Mesenchymal stem cell (in vitro differentiated cells and primary cell): ENCODE measurements around the gene FBRSL1.

ENCODE experiments used
- DNase-seq: peaks from one replicate; pipeline ENCODE4 v3.0.0-alpha.2; 2013
- H2AFZ ChIP-seq: one replicate; pipeline ENCODE4 v1.6.1; 2013; ENCODE audit warnings: low read depth, mild to moderate bottlenecking, control low read depth, inconsistent platforms, low read length, moderate library complexity
- H2AK5ac ChIP-seq: 2 replicates; pipeline ENCODE4 v1.6.1; 2013; ENCODE audit warnings: low read length, moderate library complexity, mild to moderate bottlenecking, inconsistent platforms; ENCODE audit not compliant: severe bottlenecking
- H2BK120ac ChIP-seq: one replicate; pipeline ENCODE4 v1.6.1; 2013; ENCODE audit warnings: low read depth, mild to moderate bottlenecking, inconsistent platforms, low read length, moderate library complexity
- H2BK12ac ChIP-seq, 2 experiments: one replicate each; pipeline ENCODE4 v1.6.1; 2013; ENCODE audit warnings: inconsistent platforms in 2 of 2, low read length in 2 of 2, mild to moderate bottlenecking in 2 of 2, moderate library complexity in 2 of 2, control low read depth in 1 of 2
- H2BK15ac ChIP-seq: one replicate; pipeline ENCODE4 v1.6.1; 2013; ENCODE audit warnings: mild to moderate bottlenecking, low read depth, inconsistent platforms; ENCODE audit not compliant: poor library complexity, severe bottlenecking
- H2BK5ac ChIP-seq: 2 replicates; pipeline ENCODE4 v1.6.1; 2013; ENCODE audit warnings: low read depth, mild to moderate bottlenecking, low read length, control low read depth, inconsistent platforms; ENCODE audit not compliant: poor library complexity, severe bottlenecking
- H3K14ac ChIP-seq, 2 experiments: one replicate each; pipeline ENCODE4 v1.6.1; 2013; ENCODE audit warnings: inconsistent platforms in 2 of 2, low read length in 2 of 2, control low read depth in 1 of 2, mild to moderate bottlenecking in 1 of 2, moderate library complexity in 1 of 2
- H3K18ac ChIP-seq, 2 experiments: one replicate each; pipeline ENCODE4 v1.6.1; 2013; ENCODE audit warnings: inconsistent platforms in 2 of 2, low read length in 2 of 2, control low read depth in 1 of 2, low read depth in 1 of 2, mild to moderate bottlenecking in 1 of 2
- H3K23ac ChIP-seq, 2 experiments: one replicate each; pipeline ENCODE4 v1.6.1; 2013; ENCODE audit warnings: inconsistent platforms in 2 of 2, low read length in 2 of 2, mild to moderate bottlenecking in 2 of 2, moderate library complexity in 2 of 2, control low read depth in 1 of 2
- H3K27ac ChIP-seq: 2 replicates; pipeline ENCODE4 v1.5.1; 2013; ENCODE audit warnings: mild to moderate bottlenecking, moderate library complexity, low read length, control low read depth, inconsistent platforms; ENCODE audit not compliant: poor library complexity, severe bottlenecking
- H3K27me3 ChIP-seq, 2 experiments: 2 replicates each; pipeline versions ENCODE4 v1.6.1 to v1.7.0; 2013; ENCODE audit warnings: low read length in 2 of 2, mild to moderate bottlenecking in 2 of 2, moderate library complexity in 2 of 2, control low read depth in 1 of 2, inconsistent platforms in 1 of 2; ENCODE audit not compliant: control insufficient read depth in 1 of 2, insufficient read depth in 1 of 2
- H3K36me3 ChIP-seq, 2 experiments: 2 replicates each; pipeline versions ENCODE4 v1.6.1 to v1.7.0; 2013; ENCODE audit warnings: low read length in 2 of 2, control low read depth in 1 of 2, inconsistent platforms in 1 of 2, low read depth in 1 of 2, mild to moderate bottlenecking in 1 of 2; ENCODE audit not compliant: insufficient read depth in 2 of 2, control insufficient read depth in 1 of 2
- H3K4ac ChIP-seq, 2 experiments: one replicate each; pipeline ENCODE4 v1.6.1; 2013; ENCODE audit warnings: inconsistent platforms in 2 of 2, low read length in 2 of 2, mild to moderate bottlenecking in 2 of 2, moderate library complexity in 2 of 2, control low read depth in 1 of 2, low read depth in 1 of 2
- H3K4me1 ChIP-seq: 2 replicates; pipeline ENCODE4 v1.6.1; 2013; ENCODE audit warnings: low read depth, low read length, control low read depth; ENCODE audit not compliant: control insufficient read depth, insufficient read depth
- H3K4me2 ChIP-seq: 2 replicates; pipeline ENCODE4 v1.6.1; 2013; ENCODE audit warnings: low read length, mild to moderate bottlenecking, inconsistent platforms; ENCODE audit not compliant: poor library complexity, severe bottlenecking
- H3K4me3 ChIP-seq, 2 experiments: 2 replicates each; pipeline versions ENCODE4 v1.5.1 to v1.7.0; 2013; ENCODE audit warnings: low read length in 2 of 2, mild to moderate bottlenecking in 2 of 2, control low read depth in 1 of 2, low read depth in 1 of 2; ENCODE audit not compliant: insufficient read depth in 1 of 2
- H3K79me1 ChIP-seq: replicated peaks from 2 replicates; pipeline ENCODE4 v1.6.1; 2013; ENCODE audit warnings: mild to moderate bottlenecking, control low read depth, low read length, inconsistent platforms; ENCODE audit not compliant: poor library complexity, severe bottlenecking
- H3K9ac ChIP-seq: 2 replicates; pipeline ENCODE4 v1.7.0; 2013; ENCODE audit warnings: mild to moderate bottlenecking, low read length, moderate library complexity
- H3K9me3 ChIP-seq: 2 replicates; pipeline ENCODE4 v1.7.0; 2013; ENCODE audit warnings: mild to moderate bottlenecking, low read length; ENCODE audit not compliant: control insufficient read depth
- H4K8ac ChIP-seq: one replicate; pipeline ENCODE4 v1.6.1; 2013; ENCODE audit warnings: inconsistent platforms, mild to moderate bottlenecking, low read length, moderate library complexity
- H4K91ac ChIP-seq: one replicate; pipeline ENCODE4 v1.6.1; 2013; ENCODE audit warnings: mild to moderate bottlenecking, low read length, inconsistent platforms
- WGBS: methylation state at CpG from one replicate; pipeline ENCODE4 v1.1.7; 2013; ENCODE audit warnings: mixed read lengths; 5-methylcytosine and 5-hydroxymethylcytosine counted together

Gene FBRSL1

GRCh38 chr12:132477017-132477702, 12.8 kb upstream of the FBRSL1 start:
- Histone ChIP-seq H3K27me3 (peaks cover 20 to 33% of the 10 kb centered on the region in 2 experiments), H3K14ac (no peak overlapping the region), H3K4me3 (no peak overlapping the region), H3K23ac (no peak overlapping the region), H2BK15ac (no peak overlapping the region), H2AK5ac (no peak overlapping the region), H3K36me3 (no peaks in the 10 kb centered on the region), H2AFZ (no peak overlapping the region), H2BK12ac (no peak overlapping the region), H2BK120ac (no peak overlapping the region), H4K91ac (no peak overlapping the region), H2BK5ac (no peak overlapping the region), H3K4me2 (no peak overlapping the region), H3K27ac (no peak overlapping the region), H3K79me1 (no peaks in the 10 kb centered on the region), H3K4ac (no peak overlapping the region), H3K18ac (no peak overlapping the region), H3K9ac (no peak overlapping the region), H3K9me3 (no peaks in the 10 kb centered on the region), H3K4me1 (no peaks in the 10 kb centered on the region), H4K8ac (no peak overlapping the region)
- 83% methylated on average over 14 of the region's 14 CpGs for WGBS
- DNase-seq, result no peak

GRCh38 chr12:132477703-132478432, 12.1 kb upstream of the FBRSL1 start:
- Histone ChIP-seq H3K14ac (no peak overlapping the region), H2BK15ac (no peak overlapping the region), H3K4me1 (no peaks in the 10 kb centered on the region), H3K27ac (no peak overlapping the region), H3K36me3 (no peaks in the 10 kb centered on the region), H4K91ac (no peak overlapping the region), H2AK5ac (no peak overlapping the region), H3K18ac (no peak overlapping the region), H2BK5ac (no peak overlapping the region), H3K4ac (no peak overlapping the region), H3K79me1 (no peaks in the 10 kb centered on the region), H3K4me2 (no peak overlapping the region), H3K4me3 (no peak overlapping the region), H2BK120ac (no peak overlapping the region), H2BK12ac (no peak overlapping the region), H3K27me3 (peaks cover 27 to 40% of the 10 kb centered on the region in 2 experiments), H4K8ac (no peak overlapping the region), H3K9ac (no peak overlapping the region), H3K23ac (no peak overlapping the region), H3K9me3 (no peaks in the 10 kb centered on the region), H2AFZ (no peak overlapping the region)
- no peak for DNase-seq
- 64% methylated on average over 16 of the region's 19 CpGs for WGBS

GRCh38 chr12:132478433-132478803, 11.5 kb upstream of the FBRSL1 start:
- Histone ChIP-seq H3K4me3 (no peak overlapping the region), H2AK5ac (no peak overlapping the region), H3K79me1 (no peaks in the 10 kb centered on the region), H4K91ac (no peak overlapping the region), H3K4me1 (no peaks in the 10 kb centered on the region), H3K4me2 (no peak overlapping the region), H2BK15ac (no peak overlapping the region), H3K18ac (no peak overlapping the region), H2AFZ (no peak overlapping the region), H3K36me3 (no peaks in the 10 kb centered on the region), H2BK5ac (no peak overlapping the region), H2BK120ac (no peak overlapping the region), H3K4ac (no peak overlapping the region), H3K9ac (no peak overlapping the region), H4K8ac (no peak overlapping the region), H3K14ac (no peak overlapping the region), H3K27ac (no peak overlapping the region), H3K27me3 (peaks cover 28 to 40% of the 10 kb centered on the region in 2 experiments), H3K9me3 (no peaks in the 10 kb centered on the region), H2BK12ac (no peak overlapping the region), H3K23ac (no peak overlapping the region)
- WGBS, result 89% methylated on average over 15 of the region's 15 CpGs
- DNase-seq, result no peak

DNA sequence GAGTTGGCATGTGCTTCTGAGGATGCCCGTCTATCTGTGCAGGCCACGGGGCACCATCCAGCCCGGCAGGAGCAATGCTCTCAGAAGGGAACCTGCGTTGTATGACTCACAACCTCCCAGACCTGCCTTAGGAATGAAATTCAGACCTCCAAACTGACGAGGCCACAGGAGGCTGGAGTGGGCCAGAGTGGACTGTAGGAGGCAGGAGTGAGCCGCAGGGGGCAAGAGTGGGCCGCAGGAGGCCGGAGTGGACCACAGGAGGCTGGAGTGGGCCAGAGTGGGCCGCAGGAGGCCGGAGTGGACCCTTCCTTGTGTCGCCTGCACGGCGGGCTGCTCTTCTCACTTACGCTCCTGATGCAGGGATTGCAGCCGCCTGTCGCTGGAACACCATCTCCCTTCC, 11.1 kb upstream of the FBRSL1 start:
- no peak overlapping the region for H2AK5ac ChIP-seq
- H4K8ac ChIP-seq, result no peak overlapping the region
- no peak overlapping the region for H2BK12ac ChIP-seq
- no peaks in the 10 kb centered on the region for H3K4me1 ChIP-seq
- H3K79me1 ChIP-seq, result no peaks in the 10 kb centered on the region
- no peak overlapping the region for H3K9ac ChIP-seq
- H2BK15ac ChIP-seq, result no peak overlapping the region
- H3K4me3 ChIP-seq, result no peak overlapping the region
- no peak overlapping the region for H3K14ac ChIP-seq
- H3K18ac ChIP-seq, result no peak overlapping the region
- no peak overlapping the region for H3K27ac ChIP-seq
- no peaks in the 10 kb centered on the region for H3K9me3 ChIP-seq
- no peak for DNase-seq
- H4K91ac ChIP-seq, result no peak overlapping the region
- 85% methylated on average over 16 of the region's 16 CpGs for WGBS
- no peak overlapping the region for H2AFZ ChIP-seq
- H3K4ac ChIP-seq, result no peak overlapping the region
- no peaks in the 10 kb centered on the region for H3K36me3 ChIP-seq
- no peak overlapping the region for H2BK5ac ChIP-seq
- no peak overlapping the region for H3K4me2 ChIP-seq
- peaks cover 28 to 40% of the 10 kb centered on the region in 2 experiments for H3K27me3 ChIP-seq
- no peak overlapping the region for H3K23ac ChIP-seq
- no peak overlapping the region for H2BK120ac ChIP-seq
